ENCODE data around the gene GNRH2.

GRCh38 chr20:3068986-3069900, 25.8 kb downstream of the GNRH2 start:
- TF ChIP-seq CTCF (IDR thresholded peaks at IDR 0.05) (no peak), POLR2AphosphoS5 (IDR thresholded peaks at IDR 0.05) (no peak), POLR2A (IDR thresholded peaks at IDR 0.05) (no peak), EP300 (IDR thresholded peaks at IDR 0.05) (no peak)

Data from gastroesophageal sphincter (tissue), 3 donors.